HL-60 (cell line): ENCODE results near the gene RNASEL.

ENCODE experiments used
- CTCF ChIP-seq: IDR thresholded peaks from one replicate; pipeline ENCODE4 v1.5.1; 2011; ENCODE audit warnings: low read length, control low read depth, inconsistent platforms; ENCODE audit not compliant: insufficient read depth
- GABPA ChIP-seq: IDR thresholded peaks from 2 replicates; pipeline ENCODE4 v1.6.1; 2012; ENCODE audit warnings: low read depth
- POLR2AphosphoS5 ChIP-seq: IDR thresholded peaks from 2 replicates; pipeline ENCODE4 v1.6.1; 2012; ENCODE audit warnings: low read depth
- REST ChIP-seq: IDR thresholded peaks from 2 replicates; pipeline ENCODE4 v1.6.1; 2012; ENCODE audit warnings: low read depth; ENCODE audit not compliant: insufficient replicate concordance
- SPI1 ChIP-seq: IDR thresholded peaks from 2 replicates; pipeline ENCODE4 v1.6.1; 2012; ENCODE audit warnings: low read depth, mild to moderate bottlenecking, borderline replicate concordance

GRCh38 chr1:182589931-182590330 is 875 bp upstream of the RNASEL start:
- no peak for TF ChIP-seq CTCF
- TF ChIP-seq POLR2AphosphoS5 = no peak
- TF ChIP-seq REST = no peak
- TF ChIP-seq GABPA = no peak
- no peak for TF ChIP-seq SPI1
